HEK293 (cell line): Measurements from ENCODE around the gene TMEM255B.

Experiments
- BCL6B ChIP-seq: fragments of 450-650 bp; formaldehyde crosslinking; IDR thresholded peaks from 2 replicates; pipeline ENCODE4 v1.5.1; 2017; ENCODE audit warnings: missing biosample characterization, missing genetic modification characterization
- KLF1 ChIP-seq: fragments of 450-650 bp; formaldehyde crosslinking; IDR thresholded peaks from 2 replicates; pipeline ENCODE4 v1.5.1; 2016; ENCODE audit warnings: missing biosample characterization, missing genetic modification characterization
- MZF1 ChIP-seq: fragments of 450-650 bp; formaldehyde crosslinking; IDR thresholded peaks from 2 replicates; pipeline ENCODE4 v1.5.1; 2017; ENCODE audit warnings: missing biosample characterization, missing genetic modification characterization, borderline replicate concordance
- PRDM2 ChIP-seq: fragments of 450-650 bp; formaldehyde crosslinking; IDR thresholded peaks from 2 replicates; pipeline ENCODE4 v1.5.1; 2016; ENCODE audit warnings: missing biosample characterization, missing genetic modification characterization, borderline replicate concordance
- PRDM6 ChIP-seq: fragments of 450-650 bp; formaldehyde crosslinking; IDR thresholded peaks from 2 replicates; pipeline ENCODE4 v1.5.1; 2017; ENCODE audit warnings: missing biosample characterization, missing genetic modification characterization
- SP2 ChIP-seq: fragments of 450-650 bp; formaldehyde crosslinking; IDR thresholded peaks from 2 replicates; pipeline ENCODE4 v1.5.1; 2016; ENCODE audit warnings: missing biosample characterization, missing genetic modification characterization
- YY1 ChIP-seq: fragments of 450-650 bp; formaldehyde crosslinking; IDR thresholded peaks from 2 replicates; pipeline ENCODE4 v1.5.1; 2018; ENCODE audit warnings: missing biosample characterization, missing genetic modification characterization
- ZBTB1 ChIP-seq: fragments of 450-650 bp; formaldehyde crosslinking; IDR thresholded peaks from 2 replicates; pipeline ENCODE4 v1.5.1; 2016; ENCODE audit warnings: missing biosample characterization, missing genetic modification characterization
- ZBTB7A ChIP-seq: fragments of 450-650 bp; formaldehyde crosslinking; IDR thresholded peaks from 2 replicates; pipeline ENCODE4 v1.5.1; 2016; ENCODE audit warnings: low read depth, missing biosample characterization, missing genetic modification characterization
- ZFP37 ChIP-seq: fragments of 450-650 bp; formaldehyde crosslinking; IDR thresholded peaks from 2 replicates; pipeline ENCODE4 v1.5.1; 2016; ENCODE audit warnings: missing biosample characterization, missing genetic modification characterization
- ZNF174 ChIP-seq: fragments of 450-650 bp; formaldehyde crosslinking; IDR thresholded peaks from 2 replicates; pipeline ENCODE4 v1.5.0; 2017; ENCODE audit warnings: missing biosample characterization, mild to moderate bottlenecking, missing genetic modification characterization
- ZNF23 ChIP-seq: fragments of 450-650 bp; formaldehyde crosslinking; IDR thresholded peaks from 2 replicates; pipeline ENCODE4 v1.5.1; 2016; ENCODE audit warnings: missing biosample characterization, missing genetic modification characterization, borderline replicate concordance
- ZNF26 ChIP-seq: fragments of 450-650 bp; formaldehyde crosslinking; IDR thresholded peaks from 2 replicates; pipeline ENCODE4 v1.5.1; 2016; ENCODE audit warnings: missing biosample characterization, missing genetic modification characterization
- ZNF274 ChIP-seq, 2 experiments: fragments of 200-500 bp in 1 of 2; fragments of 450-650 bp in 1 of 2; sonication (Bioruptor generic) in 1 of 2; formaldehyde crosslinking in 1 of 2; IDR thresholded peaks; 2 replicates each; pipeline versions ENCODE4 v1.5.1 to v1.6.1; 2014 to 2016; ENCODE audit warnings: borderline replicate concordance in 1 of 2, inconsistent platforms in 1 of 2, low read length in 1 of 2, missing biosample characterization in 1 of 2, missing genetic modification characterization in 1 of 2
- ZNF324 ChIP-seq: fragments of 450-650 bp; formaldehyde crosslinking; IDR thresholded peaks from 2 replicates; pipeline ENCODE4 v1.5.1; 2016; ENCODE audit warnings: missing biosample characterization, missing genetic modification characterization
- ZNF560 ChIP-seq: fragments of 450-650 bp; formaldehyde crosslinking; IDR thresholded peaks from 2 replicates; pipeline ENCODE4 v1.5.1; 2017; ENCODE audit warnings: missing biosample characterization, missing genetic modification characterization, borderline replicate concordance
- ZNF561 ChIP-seq: fragments of 450-650 bp; IDR thresholded peaks from 2 replicates; pipeline ENCODE4 v1.5.1; 2018; ENCODE audit warnings: missing biosample characterization, missing genetic modification characterization, borderline replicate concordance
- ZNF624 ChIP-seq: fragments of 450-650 bp; formaldehyde crosslinking; IDR thresholded peaks from 2 replicates; pipeline ENCODE4 v1.5.1; 2017; ENCODE audit warnings: missing biosample characterization, missing genetic modification characterization
- ZNF704 ChIP-seq: fragments of 450-650 bp; formaldehyde crosslinking; IDR thresholded peaks from 2 replicates; pipeline ENCODE4 v1.5.1; 2016; ENCODE audit warnings: missing biosample characterization, missing genetic modification characterization
- ZNF785 ChIP-seq: fragments of 450-650 bp; formaldehyde crosslinking; IDR thresholded peaks from 2 replicates; pipeline ENCODE4 v1.5.1; 2016; ENCODE audit warnings: missing biosample characterization, missing genetic modification characterization
- ZXDB ChIP-seq: fragments of 450-650 bp; formaldehyde crosslinking; IDR thresholded peaks from 2 replicates; pipeline ENCODE4 v1.5.1; 2016; ENCODE audit warnings: missing biosample characterization, missing genetic modification characterization

Gene TMEM255B

GRCh38 chr13:113774177-113775107 lies 15.4 kb downstream of the TMEM255B start (continued):
- TF ChIP-seq ZNF704 (tag by site-specific recombination) (peak; percentile 26; the same call in 1 of the 2 replicates), ZFP37 (tag by site-specific recombination) (no peak), ZNF785 (peak; percentile 54; the same call in 1 of the 2 replicates), ZNF26 (tag by site-specific recombination) (no peak), ZNF561 (tag by site-specific recombination) (no peak), ZNF324 (tag by site-specific recombination) (no peak), MZF1 (tag by site-specific recombination) (no peak), ZNF23 (tag by site-specific recombination) (no peak), ZNF624 (tag by site-specific recombination) (no peak), ZBTB7A (tag by site-specific recombination) (0 out of 2 replicates have a peak, but pooled peaks have one; percentile 8), PRDM6 (tag by site-specific recombination) (no peak), SP2 (no peak), ZNF274 (IDR thresholded peaks at IDR 0.05; ENCODE audit: low read length) (no peak), ZNF274 (tag by site-specific recombination; IDR thresholded peaks at IDR 0.05; ENCODE audit: borderline replicate concordance) (no peak), ZNF560 (tag by site-specific recombination) (0 out of 2 replicates have a peak, but pooled peaks have one; percentile 3), ZBTB1 (tag by site-specific recombination) (no peak), ZXDB (no peak), KLF1 (no peak), ZNF174 (tag by site-specific recombination) (no peak), YY1 (tag by site-specific recombination) (no peak), BCL6B (tag by site-specific recombination) (no peak), PRDM2 (tag by site-specific recombination) (no peak)
